SK-N-SH (cell line): Measurements from ENCODE around the gene ABCC4.

ENCODE experiments used
- POLR2AphosphoS5 ChIP-seq: IDR thresholded peaks from 2 replicates; pipeline ENCODE4 v1.6.1; 2012; ENCODE audit warnings: low read depth, low read length
- SIN3A ChIP-seq: IDR thresholded peaks from 2 replicates; pipeline ENCODE4 v1.6.1; 2012; ENCODE audit warnings: low read depth, mild to moderate bottlenecking, low read length, moderate library complexity, borderline replicate concordance
- TEAD4 ChIP-seq: IDR thresholded peaks from 2 replicates; pipeline ENCODE4 v1.4.0; 2012; ENCODE audit warnings: mild to moderate bottlenecking, borderline replicate concordance; ENCODE audit not compliant: insufficient read depth
- TF ChIP-seq, protein P1 (sequence below): fragments of 200-600 bp; sonication (generic); IDR thresholded peaks from 2 replicates; pipeline ENCODE4 v1.6.1; 2017; ENCODE audit warnings: antibody characterized with exemption, mild to moderate bottlenecking, moderate library complexity

DNA sequence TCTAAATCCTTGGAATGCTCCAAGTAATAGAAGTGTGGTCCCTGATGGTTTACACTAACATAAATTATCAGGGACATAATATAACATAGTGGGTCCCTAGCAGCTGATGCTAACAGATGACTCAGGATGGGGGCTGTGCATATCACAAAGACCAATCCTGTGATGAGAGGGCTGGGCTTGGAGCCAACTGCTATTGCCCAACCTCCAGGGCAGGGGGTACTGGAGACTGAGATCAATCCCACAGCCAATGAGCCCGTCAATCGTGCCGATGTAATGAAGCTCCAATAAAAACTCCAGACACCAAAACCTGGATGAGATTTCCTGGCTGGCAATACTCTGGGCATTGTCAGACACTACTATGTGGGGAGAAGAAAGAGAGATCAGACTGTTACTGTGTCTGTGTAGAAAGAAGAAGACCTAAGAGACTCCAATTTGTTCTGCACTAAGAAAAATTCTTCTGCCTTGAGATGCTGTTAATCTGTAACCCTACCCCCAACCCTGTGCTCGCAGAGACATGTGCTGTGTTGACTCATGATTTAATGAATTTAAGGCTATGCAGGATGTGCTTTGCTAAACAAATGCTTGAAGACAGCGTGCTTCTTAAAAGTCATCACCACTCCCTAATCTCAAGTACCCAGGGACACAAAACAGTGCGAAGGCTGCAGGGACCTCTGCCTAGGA, 33.4 kb downstream of the ABCC4 start:
- TF ChIP-seq TEAD4: 0 out of 2 replicates have a peak, but pooled peaks have one; percentile 36
- TF ChIP-seq SIN3A: no peak; the same call in 1 of the 2 replicates
- TF ChIP-seq, protein P1, sequence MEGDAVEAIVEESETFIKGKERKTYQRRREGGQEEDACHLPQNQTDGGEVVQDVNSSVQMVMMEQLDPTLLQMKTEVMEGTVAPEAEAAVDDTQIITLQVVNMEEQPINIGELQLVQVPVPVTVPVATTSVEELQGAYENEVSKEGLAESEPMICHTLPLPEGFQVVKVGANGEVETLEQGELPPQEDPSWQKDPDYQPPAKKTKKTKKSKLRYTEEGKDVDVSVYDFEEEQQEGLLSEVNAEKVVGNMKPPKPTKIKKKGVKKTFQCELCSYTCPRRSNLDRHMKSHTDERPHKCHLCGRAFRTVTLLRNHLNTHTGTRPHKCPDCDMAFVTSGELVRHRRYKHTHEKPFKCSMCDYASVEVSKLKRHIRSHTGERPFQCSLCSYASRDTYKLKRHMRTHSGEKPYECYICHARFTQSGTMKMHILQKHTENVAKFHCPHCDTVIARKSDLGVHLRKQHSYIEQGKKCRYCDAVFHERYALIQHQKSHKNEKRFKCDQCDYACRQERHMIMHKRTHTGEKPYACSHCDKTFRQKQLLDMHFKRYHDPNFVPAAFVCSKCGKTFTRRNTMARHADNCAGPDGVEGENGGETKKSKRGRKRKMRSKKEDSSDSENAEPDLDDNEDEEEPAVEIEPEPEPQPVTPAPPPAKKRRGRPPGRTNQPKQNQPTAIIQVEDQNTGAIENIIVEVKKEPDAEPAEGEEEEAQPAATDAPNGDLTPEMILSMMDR: no peak
- no peak for TF ChIP-seq POLR2AphosphoS5
